Osteoblast (primary cell): Measurements from ENCODE around the gene ARHGAP44. TPM values are rescaled to one million over a fixed set of nuclear protein-coding genes. Genes with fewer than 3 reads are reported as not detected.

Experiments used
- DNase-seq: peaks from one replicate; pipeline ENCODE4 v3.0.0; 2011; ENCODE audit warnings: low spot score, mixed read lengths; ENCODE audit not compliant: insufficient read length; ENCODE audit errors: missing footprints
- H2AFZ ChIP-seq: 2 replicates; pipeline ENCODE4 v1.6.0; 2011; ENCODE audit warnings: mild to moderate bottlenecking, low read length
- H3K27ac ChIP-seq: 2 replicates; pipeline ENCODE4 v1.5.1; 2011; ENCODE audit warnings: mild to moderate bottlenecking, low read depth, low read length, moderate library complexity
- H3K27me3 ChIP-seq: 2 replicates; pipeline ENCODE4 v1.6.0; 2012; ENCODE audit warnings: mild to moderate bottlenecking, control low read depth, inconsistent platforms, low read length, moderate library complexity; ENCODE audit not compliant: insufficient read depth
- H3K36me3 ChIP-seq: 2 replicates; pipeline ENCODE4 v1.5.1; 2011; ENCODE audit warnings: mild to moderate bottlenecking, low read length, control low read depth, moderate library complexity; ENCODE audit not compliant: insufficient read depth
- H3K4me1 ChIP-seq: 2 replicates; pipeline ENCODE4 v1.5.1; 2011; ENCODE audit warnings: mild to moderate bottlenecking, low read length, control low read depth, moderate library complexity; ENCODE audit not compliant: insufficient read depth
- H3K4me2 ChIP-seq: 2 replicates; pipeline ENCODE4 v1.6.0; 2011; ENCODE audit warnings: mild to moderate bottlenecking, low read length; ENCODE audit not compliant: insufficient read depth
- H3K4me3 ChIP-seq: fragments of 200-600 bp; sonication (generic); 3 replicates; pipeline ENCODE4 v1.5.1; 2012; ENCODE audit warnings: mild to moderate bottlenecking, low read length, inconsistent platforms; ENCODE audit not compliant: insufficient read depth
- H3K79me2 ChIP-seq: 2 replicates; pipeline ENCODE4 v1.6.0; 2012; ENCODE audit warnings: mild to moderate bottlenecking, low read length, control low read depth, inconsistent platforms; ENCODE audit not compliant: insufficient read depth
- H3K9me3 ChIP-seq: 2 replicates; pipeline ENCODE4 v1.5.1; 2011; ENCODE audit warnings: low read depth, low read length, control low read depth
- H4K20me1 ChIP-seq: 2 replicates; pipeline ENCODE4 v1.6.0; 2012; ENCODE audit warnings: mild to moderate bottlenecking, low read length, control low read depth; ENCODE audit not compliant: insufficient read depth
- total RNA-seq: library from RNA; depleted of rRNA; stranded (reverse); fragments of >200 nt; gene quantifications from 2 replicates; pipeline ENCODE4 v1.2.3, GENCODE V29; 2012
- TF ChIP-seq, protein P1 (sequence below): IDR thresholded peaks from 2 replicates; pipeline ENCODE4 v1.5.1; 2011; ENCODE audit warnings: mild to moderate bottlenecking, low read depth, low read length, moderate library complexity; ENCODE audit errors: extremely low read depth

Gene ARHGAP44
- total RNA-seq, 1 donor: 4.3 TPM

DNA sequence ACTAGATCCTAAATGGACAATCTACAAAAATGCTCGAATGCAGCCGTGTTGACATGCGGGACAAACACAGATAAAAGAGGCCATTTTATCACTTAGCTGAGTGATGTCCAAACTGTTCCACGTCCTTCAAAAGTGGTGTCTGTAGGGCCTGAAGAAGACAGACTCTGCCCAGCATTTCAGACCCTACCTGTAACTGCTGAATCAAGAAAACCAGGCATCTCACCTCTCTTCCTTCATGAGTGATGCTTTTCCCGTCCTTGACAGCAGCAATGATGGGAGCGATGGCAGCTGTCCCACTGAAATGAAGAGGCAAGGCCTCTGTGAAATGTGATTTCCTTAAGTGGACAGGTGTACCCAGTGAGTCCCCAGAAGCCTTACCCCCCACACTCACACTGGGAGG is 216.2 kb downstream of the ARHGAP44 start:
- Histone ChIP-seq H4K20me1 (peaks cover 3% of the 10 kb centered on the region), H3K9me3 (no peaks in the 10 kb centered on the region), H3K27me3 (no peaks in the 10 kb centered on the region), H3K4me1 (no peaks in the 10 kb centered on the region), H2AFZ (no peak overlapping the region), H3K4me3 (no peak overlapping the region), H3K27ac (no peak overlapping the region), H3K4me2 (no peak overlapping the region), H3K79me2 (no peaks in the 10 kb centered on the region), H3K36me3 (peaks cover 80% of the 10 kb centered on the region)
- no peak for DNase-seq
- TF ChIP-seq, protein P1, sequence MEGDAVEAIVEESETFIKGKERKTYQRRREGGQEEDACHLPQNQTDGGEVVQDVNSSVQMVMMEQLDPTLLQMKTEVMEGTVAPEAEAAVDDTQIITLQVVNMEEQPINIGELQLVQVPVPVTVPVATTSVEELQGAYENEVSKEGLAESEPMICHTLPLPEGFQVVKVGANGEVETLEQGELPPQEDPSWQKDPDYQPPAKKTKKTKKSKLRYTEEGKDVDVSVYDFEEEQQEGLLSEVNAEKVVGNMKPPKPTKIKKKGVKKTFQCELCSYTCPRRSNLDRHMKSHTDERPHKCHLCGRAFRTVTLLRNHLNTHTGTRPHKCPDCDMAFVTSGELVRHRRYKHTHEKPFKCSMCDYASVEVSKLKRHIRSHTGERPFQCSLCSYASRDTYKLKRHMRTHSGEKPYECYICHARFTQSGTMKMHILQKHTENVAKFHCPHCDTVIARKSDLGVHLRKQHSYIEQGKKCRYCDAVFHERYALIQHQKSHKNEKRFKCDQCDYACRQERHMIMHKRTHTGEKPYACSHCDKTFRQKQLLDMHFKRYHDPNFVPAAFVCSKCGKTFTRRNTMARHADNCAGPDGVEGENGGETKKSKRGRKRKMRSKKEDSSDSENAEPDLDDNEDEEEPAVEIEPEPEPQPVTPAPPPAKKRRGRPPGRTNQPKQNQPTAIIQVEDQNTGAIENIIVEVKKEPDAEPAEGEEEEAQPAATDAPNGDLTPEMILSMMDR: no peak

DNA sequence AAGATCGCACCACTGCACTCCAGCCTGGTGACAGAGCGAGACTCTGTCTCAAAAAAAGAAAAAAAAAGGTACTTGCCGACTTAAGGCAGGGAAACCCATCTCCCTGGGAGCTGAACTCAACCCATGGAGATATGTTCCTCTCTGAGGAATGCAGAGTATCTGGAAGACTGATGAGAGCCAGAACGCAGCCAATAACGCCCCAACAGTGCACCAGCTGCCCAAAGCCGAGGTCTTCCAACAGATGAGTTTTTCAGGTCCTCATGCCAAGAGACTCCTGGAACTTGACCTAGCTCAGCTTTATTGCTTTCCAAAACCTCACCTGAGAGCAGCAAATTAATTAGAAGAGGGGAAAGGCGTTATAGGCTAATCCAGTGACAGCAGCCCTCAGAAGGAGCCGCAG is 219.2 kb downstream of the ARHGAP44 start:
- no peak overlapping the region for H3K4me2 ChIP-seq
- no peaks in the 10 kb centered on the region for H3K9me3 ChIP-seq
- H3K4me1 ChIP-seq: no peaks in the 10 kb centered on the region
- TF ChIP-seq, protein P1: no peak
- H3K27me3 ChIP-seq: no peaks in the 10 kb centered on the region
- H3K36me3 ChIP-seq: peaks cover 84% of the 10 kb centered on the region
- no peak overlapping the region for H3K4me3 ChIP-seq
- no peaks in the 10 kb centered on the region for H3K79me2 ChIP-seq
- H4K20me1 ChIP-seq: peaks cover under 1% of the 10 kb centered on the region
- no peak overlapping the region for H2AFZ ChIP-seq
- H3K27ac ChIP-seq: no peak overlapping the region
- DNase-seq: no peak

DNA sequence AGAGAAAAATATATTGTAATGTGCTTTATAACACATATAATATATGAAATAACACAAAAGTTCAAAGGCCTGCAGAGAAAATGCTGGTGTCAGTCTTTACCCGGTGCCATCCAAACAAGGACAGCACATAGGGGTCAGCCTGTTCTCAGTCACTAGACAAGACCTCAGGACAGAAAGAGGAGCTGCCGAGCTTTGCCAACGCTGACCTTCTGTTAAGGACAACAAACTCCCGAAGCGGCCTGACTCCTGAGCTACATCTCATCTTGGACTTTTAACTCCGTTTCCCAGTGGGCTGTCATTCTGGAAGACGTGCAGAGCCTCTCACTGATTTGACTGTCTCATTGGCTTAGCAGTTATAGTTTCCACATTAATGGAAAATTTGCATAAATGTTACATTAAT is 221.7 kb downstream of the ARHGAP44 start:
- Histone ChIP-seq H3K4me1 (no peaks in the 10 kb centered on the region), H2AFZ (no peak overlapping the region), H3K79me2 (peaks cover 14% of the 10 kb centered on the region), H3K27me3 (no peaks in the 10 kb centered on the region), H4K20me1 (no peaks in the 10 kb centered on the region), H3K4me2 (no peak overlapping the region), H3K27ac (no peak overlapping the region), H3K36me3 (peaks cover 85% of the 10 kb centered on the region), H3K4me3 (no peak overlapping the region), H3K9me3 (no peaks in the 10 kb centered on the region)
- TF ChIP-seq, protein P1: no peak
- DNase-seq: no peak

DNA sequence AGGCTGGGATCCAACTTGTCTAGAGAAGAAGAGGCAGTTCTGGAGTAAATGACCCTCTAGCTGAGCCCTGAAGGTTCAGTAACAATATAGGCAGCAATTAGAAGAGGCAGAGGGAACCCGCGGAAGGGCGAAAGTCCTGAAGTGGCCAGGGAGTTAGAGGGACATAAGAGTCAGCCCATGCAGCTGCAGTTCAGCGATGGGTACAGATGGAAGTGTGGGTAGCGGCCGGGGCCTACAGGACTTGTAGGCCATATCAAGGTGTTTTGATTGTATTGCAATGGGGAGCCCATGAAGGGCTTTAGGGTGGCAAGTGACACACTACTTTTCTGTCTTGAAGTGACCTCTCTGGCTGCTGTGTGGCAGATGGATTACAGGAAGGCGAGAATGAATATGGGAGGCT is 225.5 kb downstream of the ARHGAP44 start:
- no peaks in the 10 kb centered on the region for H4K20me1 ChIP-seq
- TF ChIP-seq, protein P1: no peak
- peaks cover 30% of the 10 kb centered on the region for H3K79me2 ChIP-seq
- peaks cover 61% of the 10 kb centered on the region for H3K36me3 ChIP-seq
- no peak overlapping the region for H3K4me2 ChIP-seq
- H3K4me3 ChIP-seq: no peak overlapping the region
- H3K27me3 ChIP-seq: no peaks in the 10 kb centered on the region
- H3K4me1 ChIP-seq: peaks cover 12% of the 10 kb centered on the region
- no peak for DNase-seq
- H3K9me3 ChIP-seq: no peaks in the 10 kb centered on the region
- no peak overlapping the region for H2AFZ ChIP-seq
- no peak overlapping the region for H3K27ac ChIP-seq
